GM18861 (cell line): Measurements from ENCODE around the gene SMPD4.
"Not testable (repeated sequence)": the region's sequence is repeated elsewhere in the genome, so short reads cannot be mapped to it uniquely, and the experiment has no call there.

ENCODE experiments used
- ATAC-seq: cut with Tn5 transposase; IDR thresholded peaks from one replicate; pipeline ENCODE4 v1.9.1; 2021; ENCODE audit not compliant: unreplicated experiment

Gene SMPD4

GRCh38 chr2:130157825-130158514 is 23.4 kb downstream of the SMPD4 start:
- ATAC-seq: peak; percentile 82

DNA sequence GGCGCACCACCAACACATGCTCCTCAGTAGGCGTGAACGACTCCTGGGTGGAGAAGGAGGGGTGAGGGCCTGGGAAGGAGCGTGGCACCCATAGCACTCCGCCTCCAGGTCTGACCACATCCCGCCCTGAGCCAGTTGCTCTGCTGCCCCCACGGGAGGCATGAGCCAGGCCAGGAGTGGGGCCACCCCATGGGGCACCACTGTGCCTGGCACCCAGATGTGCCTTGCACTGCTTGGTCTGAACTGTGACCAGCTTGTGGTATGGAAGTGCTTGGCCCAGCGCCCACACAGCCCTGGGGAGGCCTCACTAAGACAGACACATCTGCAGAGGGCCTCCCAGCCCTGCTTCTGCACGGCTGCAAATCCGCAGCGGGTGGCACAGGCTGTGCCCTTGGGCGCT is 24.0 kb downstream of the SMPD4 start:
- ATAC-seq: peak; percentile 40

GRCh38 chr2:130156624-130157004 is 24.8 kb downstream of the SMPD4 start:
- no peak for ATAC-seq

DNA sequence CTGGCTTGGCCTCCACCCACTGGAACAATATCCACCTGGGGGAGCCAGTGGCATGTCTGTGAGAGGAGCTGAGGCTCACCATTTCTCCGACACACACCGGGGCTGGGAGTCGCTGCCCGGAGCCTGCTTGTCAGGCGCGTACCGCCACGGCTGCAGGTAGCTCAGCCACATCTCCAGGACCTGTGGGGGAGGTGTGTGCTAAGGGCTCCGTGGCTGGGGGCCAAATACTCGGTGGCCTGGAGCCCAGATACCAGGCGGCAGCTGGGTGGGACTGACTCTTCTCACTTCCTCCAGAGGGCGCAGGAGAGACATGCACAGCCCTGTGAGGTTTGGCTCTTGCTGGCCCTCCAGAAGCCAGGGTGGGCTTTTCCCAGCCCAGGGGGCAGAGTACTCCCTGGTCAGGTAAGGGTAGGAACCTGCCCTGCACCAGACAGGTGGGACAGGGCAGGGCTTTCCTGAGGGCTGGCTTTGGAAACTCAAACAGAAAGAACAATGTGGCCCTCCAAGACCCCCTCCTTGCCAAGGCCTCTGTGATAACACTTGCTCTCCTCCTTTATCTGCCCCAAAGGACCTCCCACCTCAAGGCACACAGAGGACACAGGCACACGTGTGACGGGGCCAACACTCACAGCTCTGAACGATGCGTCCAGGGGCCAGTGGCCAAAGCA is 25.3 kb downstream of the SMPD4 start:
- ATAC-seq: not testable (repeated sequence)

GRCh38 chr2:130154773-130155765 is 26.3 kb downstream of the SMPD4 start:
- ATAC-seq: no peak

DNA sequence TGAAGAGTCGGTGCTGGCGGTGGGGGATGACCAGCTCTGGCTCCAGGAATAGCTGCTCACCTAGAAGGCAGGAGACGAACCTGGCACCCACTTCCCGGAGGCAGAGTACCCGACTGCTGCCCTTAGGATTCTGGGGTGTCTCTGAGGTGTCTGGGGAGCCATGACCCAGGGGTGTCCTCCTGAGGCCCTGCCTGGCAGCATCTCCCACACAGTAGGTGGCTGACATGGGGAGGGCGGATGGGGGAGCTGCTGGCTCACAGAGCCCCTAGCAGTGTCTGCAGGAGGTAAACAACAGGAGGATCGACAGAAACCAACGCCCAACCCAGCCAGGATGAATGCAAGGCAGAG is 27.0 kb downstream of the SMPD4 start:
- ATAC-seq: not testable (repeated sequence)

- ATAC-seq: not testable (repeated sequence)
Observed at GRCh38 chr2:130153721-130154422, 27.5 kb downstream of the SMPD4 start.

GRCh38 chr2:130152816-130153595 is 28.4 kb downstream of the SMPD4 start:
- ATAC-seq: no peak

GRCh38 chr2:130152136-130152815 is 29.1 kb downstream of the SMPD4 start:
- ATAC-seq: not testable (repeated sequence)

DNA sequence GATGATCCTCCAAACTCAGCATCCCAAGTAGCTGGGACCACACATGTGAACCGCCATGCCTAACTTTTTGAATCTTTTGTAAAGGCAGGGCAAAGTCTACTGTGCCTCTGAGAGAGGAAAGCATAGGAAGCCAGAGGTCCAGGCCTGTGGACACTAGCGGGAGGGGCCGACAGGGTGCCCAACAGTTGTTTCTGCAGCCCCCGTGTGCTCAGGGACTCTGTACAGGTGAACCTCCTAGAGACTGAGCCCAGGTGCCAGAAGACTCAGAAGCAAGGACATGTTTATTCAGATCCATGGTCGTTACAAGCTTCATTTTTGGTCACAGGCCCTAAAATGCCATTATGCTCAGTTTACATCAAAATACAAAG is 30.3 kb downstream of the SMPD4 start:
- not testable (repeated sequence) for ATAC-seq

GRCh38 chr2:130150181-130151144 is 30.9 kb downstream of the SMPD4 start:
- no peak for ATAC-seq

DNA sequence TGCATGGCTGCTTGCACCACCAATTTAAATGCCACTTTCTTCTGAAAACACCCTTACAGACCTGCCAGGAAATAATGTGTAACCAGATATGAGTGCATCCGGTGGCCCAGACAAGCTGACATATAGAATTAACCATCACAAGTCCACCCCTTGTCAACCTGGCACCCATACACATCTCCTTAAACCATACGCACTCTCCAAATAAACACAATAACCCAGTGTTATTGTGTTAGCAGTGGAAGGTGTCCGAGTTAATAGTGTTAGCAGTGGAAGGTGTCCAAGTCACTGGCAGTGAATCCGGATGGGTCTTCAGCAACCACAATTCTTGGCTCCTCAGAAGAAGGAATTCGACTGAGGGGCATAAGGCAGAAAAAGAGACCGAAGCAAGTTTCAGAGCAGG is 32.9 kb downstream of the SMPD4 start:
- ATAC-seq: not testable (repeated sequence)

DNA sequence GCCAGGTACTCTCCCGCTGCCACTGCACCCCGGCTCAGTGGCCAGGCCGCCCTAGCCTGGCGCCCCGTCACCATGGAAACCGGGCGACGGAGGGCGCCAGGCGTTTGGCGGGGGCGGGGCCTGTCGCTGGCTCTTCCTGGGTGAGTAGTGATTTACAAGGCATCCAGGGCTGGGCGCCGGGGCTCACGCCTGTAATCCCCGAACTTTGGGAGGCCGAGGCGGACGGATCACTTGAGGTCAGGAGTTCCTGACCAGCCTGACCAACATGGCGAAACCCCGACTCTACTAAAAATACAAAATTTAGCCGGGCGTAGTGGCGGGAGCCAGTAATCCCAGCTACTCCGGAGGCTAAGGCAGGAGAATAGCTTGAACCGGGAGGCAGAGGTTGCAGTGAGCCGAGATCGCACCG is 36.4 kb downstream of the SMPD4 start, which contains the start of gene CCDC74B:
Gene CCDC74B, minus strand, starts transcription at position 107 of the 409 bp plus-strand sequence. CDS start 116 bp downstream, outside the sequence.
- peak; percentile 94 for ATAC-seq

DNA sequence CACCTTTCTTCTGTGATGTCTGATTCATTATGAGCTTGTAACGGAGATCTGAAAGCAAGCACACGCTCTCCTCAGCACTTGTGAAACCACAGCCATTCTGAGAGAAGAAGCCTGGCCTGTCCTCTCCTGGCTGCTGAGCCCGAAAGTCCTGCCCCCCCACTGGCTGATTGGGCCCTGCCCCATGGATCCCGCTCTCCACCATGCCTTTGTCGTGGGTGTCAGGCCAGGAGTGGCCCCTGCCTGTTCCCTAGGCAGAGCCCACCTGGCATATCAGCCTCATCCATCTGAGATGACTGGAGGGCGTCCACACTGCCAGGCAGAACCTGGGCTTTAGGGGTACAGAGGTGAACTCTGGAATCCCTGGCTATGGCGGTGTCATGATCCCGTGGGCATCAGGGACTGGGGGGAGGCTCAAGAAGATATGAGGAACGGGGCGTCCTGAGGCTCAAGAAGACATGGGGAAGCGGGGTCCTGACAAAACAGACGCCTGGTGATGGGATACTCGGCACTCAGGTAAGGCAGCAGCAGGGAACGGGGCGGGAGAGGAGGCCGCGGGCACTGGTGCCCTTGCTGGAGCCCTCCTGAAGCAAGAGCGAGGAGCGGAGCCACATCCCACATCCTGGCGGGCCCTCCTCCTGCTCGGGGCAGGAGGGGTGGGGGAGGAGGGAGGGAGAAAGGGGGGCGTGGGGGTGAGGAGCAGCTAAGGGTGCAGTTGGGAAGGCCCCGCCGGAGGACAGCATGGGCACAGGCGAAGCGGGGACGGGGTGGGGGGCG is 37.9 kb downstream of the SMPD4 start:
- not testable (repeated sequence) for ATAC-seq

DNA sequence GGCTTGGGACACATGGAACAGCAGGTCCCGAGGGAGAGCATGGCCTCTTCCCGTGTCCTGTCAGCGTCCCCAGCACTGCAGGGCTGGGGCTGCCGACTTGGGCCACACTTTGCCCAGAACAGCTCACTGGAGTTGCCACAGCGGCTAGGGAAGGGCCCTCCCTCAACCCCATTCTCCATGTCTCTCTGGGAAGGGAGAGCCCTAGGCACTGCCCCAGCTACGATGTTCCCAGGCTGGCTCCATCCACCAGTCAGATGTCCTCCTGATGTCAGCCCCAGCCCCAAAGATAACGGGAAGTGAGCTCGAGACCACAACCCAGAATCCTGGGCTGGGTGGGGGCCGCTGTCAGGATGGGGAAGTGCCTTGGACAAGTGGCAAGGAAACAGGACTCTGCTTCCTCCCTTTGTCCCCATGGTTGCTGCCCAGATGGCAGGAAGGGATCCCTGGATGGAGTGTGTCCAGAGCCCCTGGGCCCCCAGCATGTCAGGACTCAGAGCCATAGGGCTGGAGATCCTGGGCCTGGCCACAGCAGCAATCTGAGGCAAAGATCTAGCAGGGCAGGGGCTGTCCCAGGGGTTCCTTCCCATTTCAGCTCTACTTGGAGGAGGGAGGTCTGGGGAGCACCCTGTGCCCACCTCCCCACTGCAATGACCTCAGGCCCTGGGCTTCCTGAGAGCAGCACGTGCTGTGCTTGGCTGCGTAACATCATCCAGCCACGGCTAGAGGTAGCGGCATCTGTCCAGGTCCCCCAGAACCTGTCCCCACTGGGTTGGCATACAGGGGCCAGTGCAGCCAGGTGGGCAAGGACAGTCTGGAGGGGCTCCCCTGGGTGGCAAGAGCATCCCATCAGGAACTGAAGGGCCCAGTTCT is 38.8 kb downstream of the SMPD4 start:
- not testable (repeated sequence) for ATAC-seq

DNA sequence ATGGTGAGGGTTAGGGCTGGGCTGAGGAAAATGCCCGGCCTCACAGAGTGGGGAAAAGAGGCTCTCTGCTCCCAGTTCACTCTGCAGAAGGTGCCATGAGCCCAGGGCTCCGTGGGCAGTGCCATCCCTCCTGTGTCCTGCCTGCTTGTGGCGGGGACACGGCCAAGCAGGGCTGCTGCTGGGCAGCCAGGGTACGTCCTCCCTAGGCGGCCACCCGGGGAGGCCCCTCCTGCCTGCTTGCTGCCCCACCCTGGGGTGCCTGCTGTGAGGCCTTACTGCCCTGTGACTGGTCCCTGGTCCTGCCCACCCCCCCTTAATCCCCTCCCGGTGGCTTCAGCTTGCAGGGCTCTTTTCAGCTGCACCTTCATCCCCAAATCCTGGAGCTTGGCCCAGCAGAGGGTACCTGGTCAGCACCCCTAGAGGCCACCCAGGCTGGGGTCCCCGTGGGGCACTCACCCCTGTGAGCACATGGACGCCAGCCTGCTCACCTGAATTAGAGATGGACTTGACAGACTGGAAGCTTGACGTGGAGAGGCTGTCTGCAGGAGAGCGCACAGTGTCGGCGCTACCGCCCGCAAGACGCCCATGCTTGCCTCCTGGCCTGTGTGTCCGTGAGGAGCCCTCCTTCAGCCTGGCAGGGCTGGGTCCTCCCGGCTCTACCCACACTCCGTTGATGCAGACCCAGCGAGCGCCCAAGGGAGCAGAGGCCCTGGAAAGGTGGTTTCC is 39.6 kb downstream of the SMPD4 start:
- not testable (repeated sequence) for ATAC-seq
